HepG2 (cell line): ENCODE measurements around the gene VPS13D.

ENCODE experiments used
- JUN ChIP-seq: sonication (generic); formaldehyde crosslinking; IDR thresholded peaks from 2 replicates; pipeline ENCODE4 v1.4.0; 2020; ENCODE audit warnings: mild to moderate bottlenecking, missing genetic modification reagents
- KLF16 ChIP-seq, 2 experiments: sonication (generic) in 1 of 2; formaldehyde crosslinking in 1 of 2; IDR thresholded peaks; 2 replicates each; pipeline versions ENCODE4 v1.6.1 to v1.8.0; 2016 to 2023; ENCODE audit warnings: missing genetic modification reagents in 2 of 2, missing compliant biosample characterization in 1 of 2
- NBN ChIP-seq: fragments of 450-650 bp; conservative IDR thresholded peaks from 2 replicates; pipeline ENCODE4 v1.6.1; 2017
- POLR2G ChIP-seq: fragments of 200-400 bp; formaldehyde crosslinking; IDR thresholded peaks from 2 replicates; pipeline ENCODE4 v1.6.1; 2018; ENCODE audit warnings: mild to moderate bottlenecking, low read depth, low read length, moderate library complexity
- SMAD1 ChIP-seq: sonication (generic); formaldehyde crosslinking; IDR thresholded peaks from 2 replicates; pipeline ENCODE4 v1.4.0; 2020; ENCODE audit warnings: missing genetic modification reagents, low read depth, mild to moderate bottlenecking, borderline replicate concordance
- TAF1 ChIP-seq: sonication (generic); formaldehyde crosslinking; IDR thresholded peaks from 2 replicates; pipeline ENCODE4 v1.4.0; 2020; ENCODE audit warnings: missing genetic modification reagents
- ZBTB49 ChIP-seq: sonication (generic); formaldehyde crosslinking; IDR thresholded peaks from 2 replicates; pipeline ENCODE4 v1.4.0; 2020; ENCODE audit warnings: missing genetic modification reagents, borderline replicate concordance
- ZNF616 ChIP-seq: sonication (generic); formaldehyde crosslinking; IDR thresholded peaks from 2 replicates; pipeline ENCODE4 v1.5.0; 2020; ENCODE audit warnings: low read depth, mild to moderate bottlenecking, missing genetic modification reagents
- TF ChIP-seq, protein P1 (sequence below), 2 experiments: IDR thresholded peaks; 2 replicates each; pipeline ENCODE4 v1.6.1; 2011 to 2012; ENCODE audit warnings: low read length in 2 of 2, borderline replicate concordance in 1 of 2, low read depth in 1 of 2, mild to moderate bottlenecking in 1 of 2, moderate library complexity in 1 of 2

DNA sequence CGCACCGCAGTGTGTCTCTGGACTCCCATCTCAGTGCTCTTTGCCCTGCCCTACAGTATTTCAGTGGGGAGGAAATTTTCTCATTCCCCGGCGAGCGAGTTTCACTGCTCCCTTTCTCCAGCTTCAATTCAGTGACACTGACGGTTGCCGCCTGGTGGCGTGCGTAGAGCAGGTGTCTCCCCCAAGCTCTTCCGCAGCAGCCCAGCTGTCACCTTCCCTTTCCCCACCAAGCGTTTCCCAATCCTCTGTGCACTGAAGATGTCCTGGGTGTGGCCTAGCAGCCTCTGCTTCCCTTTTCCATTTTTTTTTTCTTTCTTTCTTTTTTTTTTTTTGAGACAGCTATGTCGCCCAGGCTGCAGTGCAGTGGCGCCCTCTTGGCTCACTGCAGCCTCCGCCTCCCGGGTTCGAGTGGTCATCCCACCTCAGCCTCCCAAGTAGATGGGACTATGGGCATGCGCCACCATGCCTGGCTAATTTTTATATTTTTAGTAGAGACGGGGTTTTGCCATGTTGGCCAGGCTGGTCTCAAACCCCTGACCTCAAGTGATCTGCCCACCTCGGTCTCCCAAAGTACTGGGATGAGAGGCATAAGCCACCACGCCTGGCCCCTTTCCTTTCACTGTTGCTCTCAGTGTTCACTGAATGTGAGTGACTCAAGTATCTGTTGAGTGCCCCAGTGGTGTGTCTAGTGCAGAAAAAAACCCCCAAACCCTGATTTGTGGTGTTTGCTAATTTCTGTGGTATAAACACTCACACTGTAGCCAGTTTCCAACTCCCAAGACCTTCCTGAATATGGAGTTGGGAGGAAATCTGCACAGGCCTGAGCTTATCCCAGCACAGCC is 33.0 kb upstream of the VPS13D start:
- TF ChIP-seq ZNF616 (CRISPR knock-in tag) (no peak), TAF1 (no peak), JUN (CRISPR knock-in tag) (no peak), ZBTB49 (no peak), KLF16 (CRISPR knock-in tag; IDR thresholded peaks at IDR 0.05) (no peak), POLR2G (no peak), NBN (no peak), SMAD1 (CRISPR knock-in tag) (no peak)
- TF ChIP-seq, protein P1, sequence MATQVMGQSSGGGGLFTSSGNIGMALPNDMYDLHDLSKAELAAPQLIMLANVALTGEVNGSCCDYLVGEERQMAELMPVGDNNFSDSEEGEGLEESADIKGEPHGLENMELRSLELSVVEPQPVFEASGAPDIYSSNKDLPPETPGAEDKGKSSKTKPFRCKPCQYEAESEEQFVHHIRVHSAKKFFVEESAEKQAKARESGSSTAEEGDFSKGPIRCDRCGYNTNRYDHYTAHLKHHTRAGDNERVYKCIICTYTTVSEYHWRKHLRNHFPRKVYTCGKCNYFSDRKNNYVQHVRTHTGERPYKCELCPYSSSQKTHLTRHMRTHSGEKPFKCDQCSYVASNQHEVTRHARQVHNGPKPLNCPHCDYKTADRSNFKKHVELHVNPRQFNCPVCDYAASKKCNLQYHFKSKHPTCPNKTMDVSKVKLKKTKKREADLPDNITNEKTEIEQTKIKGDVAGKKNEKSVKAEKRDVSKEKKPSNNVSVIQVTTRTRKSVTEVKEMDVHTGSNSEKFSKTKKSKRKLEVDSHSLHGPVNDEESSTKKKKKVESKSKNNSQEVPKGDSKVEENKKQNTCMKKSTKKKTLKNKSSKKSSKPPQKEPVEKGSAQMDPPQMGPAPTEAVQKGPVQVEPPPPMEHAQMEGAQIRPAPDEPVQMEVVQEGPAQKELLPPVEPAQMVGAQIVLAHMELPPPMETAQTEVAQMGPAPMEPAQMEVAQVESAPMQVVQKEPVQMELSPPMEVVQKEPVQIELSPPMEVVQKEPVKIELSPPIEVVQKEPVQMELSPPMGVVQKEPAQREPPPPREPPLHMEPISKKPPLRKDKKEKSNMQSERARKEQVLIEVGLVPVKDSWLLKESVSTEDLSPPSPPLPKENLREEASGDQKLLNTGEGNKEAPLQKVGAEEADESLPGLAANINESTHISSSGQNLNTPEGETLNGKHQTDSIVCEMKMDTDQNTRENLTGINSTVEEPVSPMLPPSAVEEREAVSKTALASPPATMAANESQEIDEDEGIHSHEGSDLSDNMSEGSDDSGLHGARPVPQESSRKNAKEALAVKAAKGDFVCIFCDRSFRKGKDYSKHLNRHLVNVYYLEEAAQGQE (IDR thresholded peaks at IDR 0.05; ENCODE audit: borderline replicate concordance in 1 of 2, low read depth in 1 of 2, low read length in 2 of 2), result no peak
